Endothelial cell of coronary artery (primary cell): ENCODE data around the gene TMIGD2. TPM values are rescaled to one million over a fixed set of nuclear protein-coding genes. Genes with fewer than 3 reads are reported as not detected.

Experiments
- total RNA-seq: library from RNA; depleted of rRNA; stranded (reverse); fragments of >200 nt; gene quantifications from 2 replicates; pipeline ENCODE4 v1.2.3, GENCODE V29; 2014

The TMIGD2 gene
- total RNA-seq, result not detected in 2 replicates

GRCh38 chr19:4302243-4302640, at the start of gene TMIGD2:
Gene TMIGD2, minus strand, starts transcription at chr19:4302389. Its CDS starts 4 bp downstream, at chr19:4302385.

GRCh38 chr19:4343370-4344307, 41.5 kb upstream of the TMIGD2 start, which contains the start of gene MPND:
Gene MPND, plus strand, starts transcription at chr19:4343562. Its CDS starts 32 bp downstream, at chr19:4343594.

DNA sequence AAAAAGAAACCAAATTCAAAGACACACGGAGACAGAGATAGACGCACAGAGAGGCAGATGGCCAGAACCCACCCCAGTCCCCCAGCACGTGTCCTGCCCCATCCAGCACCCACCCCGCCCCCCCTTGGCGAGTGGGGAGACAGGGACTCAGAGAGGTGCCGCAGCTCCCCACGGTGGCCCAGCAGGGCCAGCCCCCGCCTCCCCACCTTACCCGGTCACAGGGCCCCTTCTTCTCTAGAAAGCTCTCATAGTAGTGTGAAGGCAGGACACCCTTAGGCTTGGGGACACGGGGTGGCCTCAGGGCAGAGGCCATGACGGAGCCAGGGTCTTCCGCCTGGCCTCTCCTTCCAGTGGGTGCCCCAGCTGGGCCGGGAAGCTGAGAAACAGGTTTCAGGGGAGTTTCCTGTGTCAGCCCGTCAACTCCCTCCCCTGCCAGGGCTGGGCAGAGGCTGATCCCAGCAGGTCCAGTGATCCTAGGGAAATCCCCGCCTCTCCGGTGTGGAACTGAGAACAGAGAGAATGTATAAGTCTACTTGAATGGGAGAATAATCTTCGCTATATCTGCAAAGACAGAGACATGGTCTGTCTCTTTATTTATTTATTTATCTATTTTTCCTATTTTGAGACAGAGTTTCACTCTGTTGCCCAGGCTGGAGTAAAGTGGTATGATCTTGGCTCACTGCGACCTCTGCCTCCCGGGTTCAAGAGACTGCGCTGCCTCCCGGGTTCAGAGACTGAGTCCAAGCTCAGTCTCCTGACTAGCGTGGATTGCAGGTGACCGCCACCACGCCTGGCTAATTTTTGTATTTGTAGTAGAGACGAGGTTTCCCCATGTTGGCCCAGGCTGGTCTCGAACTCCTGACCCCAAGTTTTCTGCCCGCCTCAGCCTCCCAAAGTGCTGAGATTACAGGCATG, 36.5 kb upstream of the TMIGD2 start, which contains the start of gene STAP2:
Gene STAP2 (minus strand): TSS at position 387 of the 915 bp plus-strand sequence. CDS start 74 bp downstream, at position 313.

DNA sequence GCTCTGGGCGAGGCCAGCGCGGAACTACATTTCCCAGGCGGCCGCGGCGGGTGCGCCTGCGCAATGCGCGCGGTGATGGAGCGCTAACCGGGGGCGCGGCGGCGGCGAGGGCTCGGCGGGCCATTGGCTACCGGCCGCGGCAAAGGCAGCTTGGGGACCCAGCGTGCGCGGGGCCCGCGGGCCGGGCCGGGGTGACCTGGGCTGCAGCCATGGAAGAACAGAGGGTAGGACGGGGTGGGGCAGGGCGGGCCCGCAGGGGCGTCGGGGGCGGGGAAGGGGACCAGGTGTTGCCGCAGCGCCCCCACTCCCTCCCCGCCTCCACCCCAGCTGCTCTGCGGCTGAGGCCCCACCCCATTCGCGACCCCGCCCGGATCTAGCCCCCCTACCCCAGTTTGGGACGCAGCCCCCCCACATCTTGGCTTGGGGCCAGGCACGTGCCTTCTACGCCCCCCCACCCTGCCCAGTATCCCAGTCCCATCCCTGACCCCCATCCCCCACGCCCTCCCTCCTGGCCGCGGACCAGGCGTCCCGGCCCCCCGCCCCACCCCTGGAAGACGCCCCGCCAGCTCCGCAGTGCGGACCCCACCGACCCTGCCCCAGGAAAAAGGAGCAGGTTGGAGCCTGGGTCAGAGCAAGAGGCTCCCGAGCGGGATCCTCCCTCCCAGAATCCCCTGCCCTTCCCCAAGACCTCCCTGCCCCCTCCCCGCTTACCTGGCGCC, 2.5 kb upstream of the TMIGD2 start, which contains the start of gene FSD1:
Gene FSD1 (plus strand): TSS at position 61 of the 719 bp plus-strand sequence. CDS start 149 bp downstream, at position 210.

DNA sequence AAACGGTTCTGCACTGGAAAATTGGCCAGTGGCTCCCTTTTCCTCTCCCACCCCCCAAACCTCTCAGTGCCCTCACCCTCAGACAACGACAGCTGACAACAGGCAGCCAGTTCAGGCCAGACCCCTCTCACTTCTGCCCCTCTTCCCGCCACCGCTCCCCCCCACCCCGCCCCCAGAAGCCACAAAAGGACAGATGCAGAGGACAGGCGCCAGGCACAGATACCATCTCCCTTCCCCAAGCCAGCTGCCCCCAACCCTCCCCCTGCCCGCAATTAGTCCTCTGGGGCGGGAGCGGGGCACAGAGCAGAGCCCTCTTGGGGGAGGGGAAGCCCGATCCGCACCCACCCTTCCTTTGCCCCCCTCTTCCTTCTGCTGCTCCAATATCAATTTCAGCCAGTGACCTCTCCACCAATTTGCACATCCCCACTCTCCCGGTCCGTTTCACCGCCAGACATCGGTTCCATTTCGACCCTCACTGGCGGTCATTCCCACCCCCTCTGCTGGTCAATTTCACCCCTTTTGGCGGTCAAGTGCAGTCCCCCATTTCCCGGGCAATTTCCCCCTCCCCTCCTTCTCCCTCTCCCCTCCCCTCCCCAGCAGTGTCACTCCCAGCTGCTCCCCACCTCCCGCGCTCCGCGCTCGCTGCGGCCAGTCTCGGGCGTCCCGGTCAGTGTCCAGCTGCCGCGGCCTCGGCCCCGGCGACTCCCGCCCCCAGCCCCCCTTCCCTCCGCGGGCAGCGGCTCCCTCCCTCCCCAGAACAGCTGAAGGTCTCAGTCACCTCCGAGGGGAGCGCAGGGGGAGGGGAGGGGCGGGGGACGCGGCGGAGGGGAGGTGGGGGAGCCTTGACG, 23.5 kb downstream of the TMIGD2 start, which contains the start of gene SHD:
Gene SHD (plus strand): TSS at position 848 of the 848 bp plus-strand sequence. CDS start 798 bp downstream, outside the sequence.

DNA sequence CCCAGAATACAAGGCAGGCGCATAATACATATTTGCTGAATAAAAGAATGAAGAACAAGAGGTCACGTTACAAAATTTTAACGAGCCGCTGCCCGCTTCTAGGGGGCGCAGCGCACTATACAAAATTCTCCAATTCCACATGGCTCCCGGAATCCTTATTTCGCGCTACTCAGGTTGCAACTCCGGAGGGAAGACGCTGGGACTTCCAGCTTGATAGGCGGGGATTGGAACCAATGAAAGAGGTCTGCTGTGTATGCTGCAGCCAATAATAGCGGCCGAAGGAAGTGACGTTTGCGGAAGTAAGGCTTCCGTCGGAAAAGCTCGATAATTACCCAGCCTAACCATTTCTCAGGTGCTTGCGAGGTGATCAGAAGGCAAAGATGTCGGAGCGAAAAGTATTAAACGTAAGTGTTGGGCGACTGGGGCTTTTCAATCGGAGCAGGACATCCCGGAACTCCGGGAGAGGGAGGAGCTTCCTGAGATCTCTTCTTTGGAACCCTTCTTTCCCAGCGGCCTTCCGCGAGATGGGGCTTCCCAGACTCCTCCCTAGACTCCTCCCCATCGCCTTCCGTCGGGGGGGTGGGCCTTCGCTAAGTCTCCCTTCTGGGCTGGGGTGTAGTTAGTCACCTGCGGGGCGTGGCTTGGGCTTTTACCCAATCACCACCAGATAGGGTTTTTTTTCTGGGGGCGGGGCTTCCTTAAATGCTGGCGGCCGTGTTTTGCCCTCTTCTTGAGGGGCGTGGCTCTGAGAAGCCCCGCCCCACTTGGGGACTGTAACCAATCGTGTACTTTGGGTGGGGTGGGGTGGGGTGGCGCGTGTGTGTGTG, 55.2 kb downstream of the TMIGD2 start, which contains the start of gene YJU2:
Gene YJU2 (plus strand): TSS at position 314 of the 827 bp plus-strand sequence. CDS start 67 bp downstream, at position 381.

Other genes starting within 250 kb of the TMIGD2 start
- gene ZBTB7A, start 235.5 kb downstream of the TMIGD2 start, total RNA-seq, result 8.4 and 15.1 TPM in 2 replicates
- gene MAP2K2, start 178.3 kb downstream of the TMIGD2 start, total RNA-seq, result 178 and 202 TPM in 2 replicates
- gene CREB3L3, start 148.8 kb downstream of the TMIGD2 start, total RNA-seq, result not detected in 2 replicates
- 8.9 and 11.7 TPM in 2 replicates for gene SIRT6, start 119.8 kb downstream of the TMIGD2 start, total RNA-seq
- 0.18 and 0.38 TPM in 2 replicates for gene ANKRD24, start 119.7 kb downstream of the TMIGD2 start, total RNA-seq
- gene EBI3, start 72.9 kb downstream of the TMIGD2 start, total RNA-seq, result 0.18 and 0.66 TPM in 2 replicates
- 17.4 and 20.4 TPM in 2 replicates for gene YJU2, start 55.3 kb downstream of the TMIGD2 start, total RNA-seq
- gene SHD, start 23.1 kb downstream of the TMIGD2 start, total RNA-seq, result not detected in 2 replicates
- gene FSD1, start 2.2 kb upstream of the TMIGD2 start, total RNA-seq, result 20.6 and 28.9 TPM in 2 replicates
- 7.9 and 17.1 TPM in 2 replicates for gene STAP2, start 36.4 kb upstream of the TMIGD2 start, total RNA-seq
- gene MPND, start 41.2 kb upstream of the TMIGD2 start, total RNA-seq, result 7.7 and 9.6 TPM in 2 replicates
- 41.4 and 42.6 TPM in 2 replicates for gene SH3GL1, start 98.2 kb upstream of the TMIGD2 start, total RNA-seq
- 8.6 and 13.9 TPM in 2 replicates for gene CHAF1A, start 100.3 kb upstream of the TMIGD2 start, total RNA-seq
- 81.5 and 101 TPM in 2 replicates for gene UBXN6, start 155.4 kb upstream of the TMIGD2 start, total RNA-seq
- 67.5 and 70.9 TPM in 2 replicates for gene HDGFL2, start 169.9 kb upstream of the TMIGD2 start, total RNA-seq
- gene PLIN4, start 216.1 kb upstream of the TMIGD2 start, total RNA-seq, result under 0.01 TPM in 2 replicates
- under 0.01 and 0.09 TPM in 2 replicates for gene PLIN5, start 232.8 kb upstream of the TMIGD2 start, total RNA-seq
- 0.28 and 0.36 TPM in 2 replicates for gene LRG1, start 237.6 kb upstream of the TMIGD2 start, total RNA-seq